GM23248 (cell line): ENCODE measurements around the gene RASL12.

Experiments
- EZH2 ChIP-seq: fragments of 200-600 bp; sonication (generic); IDR thresholded peaks from 2 replicates; pipeline ENCODE4 v1.6.1; 2018; ENCODE audit warnings: antibody characterized with exemption, mild to moderate bottlenecking; ENCODE audit not compliant: insufficient read depth, poor library complexity, severe bottlenecking
- EZH2phosphoT487 ChIP-seq: fragments of 200-600 bp; sonication (generic); IDR thresholded peaks from 2 replicates; pipeline ENCODE4 v1.6.1; 2018; ENCODE audit warnings: antibody characterized with exemption, moderate library complexity, mild to moderate bottlenecking, low read depth; ENCODE audit not compliant: insufficient read depth

GRCh38 chr15:65068403-65068788 lies 605 bp upstream of the RASL12 start:
- TF ChIP-seq EZH2phosphoT487 (no peak), EZH2 (no peak)
